ENCODE measurements around the gene MT4.

MT4 gene

DNA sequence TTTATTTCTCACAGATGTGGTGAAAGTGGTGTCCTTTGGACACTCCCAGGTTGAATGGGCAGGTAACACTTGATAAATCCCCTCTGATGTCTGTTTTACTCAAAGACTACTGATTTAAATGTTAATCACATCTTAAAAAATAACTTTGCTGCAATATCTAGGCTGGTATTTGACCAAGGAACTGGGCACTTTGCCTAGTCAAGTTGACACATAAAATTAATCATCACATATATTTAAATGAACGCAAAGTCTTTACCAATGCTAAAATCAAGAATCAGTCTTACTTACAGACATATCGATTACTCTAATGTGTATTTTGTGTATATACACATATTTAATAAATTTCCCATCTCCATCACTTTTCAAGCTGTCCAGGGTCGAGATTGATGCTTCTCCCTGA is 50.5 kb downstream of the MT4 start:
- DNase-seq (ENCODE audit: insufficient read length, low spot score) (no peak), FAIRE-seq (no peak)
- TF ChIP-seq TAF1 (IDR thresholded peaks at IDR 0.05; ENCODE audit: low read depth, low read length) (no peak), SPI1 (IDR thresholded peaks at IDR 0.05; ENCODE audit: low read depth, low read length) (no peak), POLR2AphosphoS5 (IDR thresholded peaks at IDR 0.05; ENCODE audit: low read depth, low read length) (no peak), POU2F2 (IDR thresholded peaks at IDR 0.05; ENCODE audit: low read depth, low read length) (no peak), POLR2A (IDR thresholded peaks at IDR 0.05; ENCODE audit: low read depth, low read length) (no peak), PAX5 (IDR thresholded peaks at IDR 0.05; ENCODE audit: insufficient read depth, low read length, severe bottlenecking) (no peak)

DNA sequence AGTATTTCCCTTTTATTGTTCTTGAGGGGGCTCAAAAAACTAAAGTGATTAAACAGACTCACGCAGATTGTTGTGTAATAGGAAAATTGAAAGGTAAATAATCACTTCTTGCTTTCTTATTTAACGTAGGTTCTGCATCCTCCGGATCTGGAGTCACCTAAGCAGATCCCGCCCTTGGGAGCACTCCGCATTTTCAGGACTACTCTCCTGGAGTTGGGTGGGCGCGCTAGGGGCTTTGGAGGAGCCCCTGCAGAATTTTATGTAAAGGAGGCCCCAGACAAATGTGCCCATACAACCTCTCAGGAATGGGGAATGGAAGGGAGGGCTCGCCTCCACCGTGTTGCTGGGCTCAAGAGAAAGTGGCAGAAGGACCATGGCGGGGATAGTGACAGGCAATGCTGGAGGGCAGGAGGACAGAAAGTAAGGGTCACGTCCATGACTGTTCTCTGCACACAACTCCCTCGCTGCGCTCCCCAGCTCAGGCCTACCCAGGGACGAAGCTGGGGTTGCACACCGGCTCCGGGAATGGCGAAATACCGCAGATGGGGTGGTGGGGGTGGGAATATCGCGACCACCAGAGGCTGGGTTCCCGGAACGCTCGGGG is 51.8 kb downstream of the MT4 start:
- DNase-seq (ENCODE audit: insufficient read length, low spot score): no peak
- TF ChIP-seq TAF1 (IDR thresholded peaks at IDR 0.05; ENCODE audit: low read depth, low read length) (no peak), PAX5 (IDR thresholded peaks at IDR 0.05; ENCODE audit: insufficient read depth, low read length, severe bottlenecking) (no peak), POLR2AphosphoS5 (IDR thresholded peaks at IDR 0.05; ENCODE audit: low read depth, low read length) (no peak), POU2F2 (IDR thresholded peaks at IDR 0.05; ENCODE audit: low read depth, low read length) (no peak), SPI1 (IDR thresholded peaks at IDR 0.05; ENCODE audit: low read depth, low read length) (no peak), POLR2A (IDR thresholded peaks at IDR 0.05; ENCODE audit: low read depth, low read length) (no peak)
- no peak for FAIRE-seq

DNA sequence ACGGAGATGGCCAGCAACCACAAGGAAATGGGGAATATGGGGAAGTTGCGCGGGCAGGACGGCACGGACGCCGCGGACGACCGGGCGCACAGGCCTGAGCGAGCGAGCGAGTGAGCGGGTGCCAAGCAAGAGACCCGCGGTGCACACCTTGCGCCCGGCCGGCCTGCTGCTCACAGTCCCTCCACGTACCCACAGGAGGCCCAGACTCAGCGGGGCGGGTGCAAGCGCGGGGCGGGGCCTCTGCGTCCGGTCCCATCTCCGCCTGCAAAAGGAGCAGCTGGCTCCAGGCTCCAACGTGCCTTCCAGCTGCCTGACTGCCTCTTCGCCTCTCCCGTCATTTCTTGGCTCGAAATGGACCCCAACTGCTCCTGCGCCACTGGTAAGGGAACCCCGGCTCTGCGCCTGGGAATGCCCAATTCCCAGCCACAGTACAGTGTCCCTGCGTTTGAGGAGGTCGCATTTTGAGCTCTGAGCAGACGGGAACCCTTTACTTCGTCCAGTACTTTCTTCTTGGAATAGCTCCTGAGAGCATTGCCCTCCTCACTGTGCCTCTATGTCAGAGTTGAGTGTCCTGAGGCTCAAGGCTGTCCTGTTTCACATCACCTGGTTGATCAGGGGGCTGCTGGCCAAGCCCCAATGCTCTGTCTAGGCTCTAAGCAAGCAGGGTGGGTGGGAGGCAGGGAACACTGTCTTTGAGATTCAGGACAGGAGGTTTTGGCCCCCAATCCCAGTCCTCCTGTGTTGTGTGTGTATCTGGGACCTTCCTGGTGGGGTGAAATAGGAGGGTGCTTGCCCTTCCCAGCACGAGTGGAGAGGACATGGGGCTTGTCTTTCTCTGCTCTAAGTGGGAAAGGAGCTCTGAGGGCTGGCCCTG is 52.6 kb downstream of the MT4 start:
- DNase-seq (ENCODE audit: insufficient read length, low spot score): no peak
- TF ChIP-seq POLR2AphosphoS5 (IDR thresholded peaks at IDR 0.05; ENCODE audit: low read depth, low read length) (no peak), POU2F2 (IDR thresholded peaks at IDR 0.05; ENCODE audit: low read depth, low read length) (no peak), PAX5 (IDR thresholded peaks at IDR 0.05; ENCODE audit: insufficient read depth, low read length, severe bottlenecking) (no peak), POLR2A (IDR thresholded peaks at IDR 0.05; ENCODE audit: low read depth, low read length) (no peak), TAF1 (IDR thresholded peaks at IDR 0.05; ENCODE audit: low read depth, low read length) (no peak), SPI1 (IDR thresholded peaks at IDR 0.05; ENCODE audit: low read depth, low read length) (no peak)
- no peak for FAIRE-seq

DNA sequence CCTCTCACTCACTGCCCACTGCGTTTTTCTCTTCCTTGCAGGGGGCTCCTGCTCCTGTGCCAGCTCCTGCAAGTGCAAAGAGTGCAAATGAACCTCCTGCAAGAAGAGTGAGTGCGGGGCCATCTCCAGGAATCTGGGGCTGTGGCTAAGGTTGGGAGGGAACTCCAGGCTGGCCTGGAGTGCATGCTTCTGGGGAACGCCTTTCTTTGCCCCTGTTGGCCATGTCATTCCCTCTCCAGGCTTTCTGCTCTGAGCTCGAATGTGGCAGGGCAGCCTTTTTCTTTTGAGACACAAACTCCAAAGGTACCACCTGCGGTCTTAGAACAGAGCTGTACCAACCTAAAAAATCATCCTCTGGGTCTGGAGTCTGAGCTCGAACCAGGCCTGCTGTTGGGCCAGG is 53.3 kb downstream of the MT4 start:
- TF ChIP-seq TAF1 (IDR thresholded peaks at IDR 0.05; ENCODE audit: low read depth, low read length): no peak
- TF ChIP-seq SPI1 (IDR thresholded peaks at IDR 0.05; ENCODE audit: low read depth, low read length): no peak
- no peak for TF ChIP-seq POLR2AphosphoS5 (IDR thresholded peaks at IDR 0.05; ENCODE audit: low read depth, low read length)
- no peak for TF ChIP-seq PAX5 (IDR thresholded peaks at IDR 0.05; ENCODE audit: insufficient read depth, low read length, severe bottlenecking)
- TF ChIP-seq POLR2A (IDR thresholded peaks at IDR 0.05; ENCODE audit: low read depth, low read length): no peak
- no peak for TF ChIP-seq POU2F2 (IDR thresholded peaks at IDR 0.05; ENCODE audit: low read depth, low read length)
- no peak for FAIRE-seq
- no peak for DNase-seq (ENCODE audit: insufficient read length, low spot score)
